ENCODE results near the gene DACH1.

Gene DACH1

DNA sequence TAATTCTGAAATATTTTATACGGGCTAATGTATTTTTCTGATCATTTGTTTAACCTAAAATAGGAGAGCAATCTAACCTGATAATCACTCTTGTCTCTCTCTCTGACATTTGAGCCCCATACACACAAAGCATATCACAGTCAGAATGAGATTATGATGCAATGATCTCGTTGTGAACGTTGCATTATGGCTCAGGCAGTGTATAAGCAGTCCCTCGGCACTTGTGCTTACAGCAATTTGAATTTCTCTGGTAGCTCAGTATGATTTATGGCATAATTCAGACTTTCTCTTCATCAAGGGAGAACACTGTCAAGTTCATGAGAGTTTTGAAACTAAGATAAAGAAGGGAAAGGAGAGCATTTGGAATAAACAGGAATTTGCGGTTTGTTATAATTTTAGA lies 256.1 kb downstream of the DACH1 start:
- H3K4me3 ChIP-seq (ENCODE audit: low read depth, low read length), result no peak overlapping the region
- no peak for DNase-seq (ENCODE audit: low read depth)

DNA sequence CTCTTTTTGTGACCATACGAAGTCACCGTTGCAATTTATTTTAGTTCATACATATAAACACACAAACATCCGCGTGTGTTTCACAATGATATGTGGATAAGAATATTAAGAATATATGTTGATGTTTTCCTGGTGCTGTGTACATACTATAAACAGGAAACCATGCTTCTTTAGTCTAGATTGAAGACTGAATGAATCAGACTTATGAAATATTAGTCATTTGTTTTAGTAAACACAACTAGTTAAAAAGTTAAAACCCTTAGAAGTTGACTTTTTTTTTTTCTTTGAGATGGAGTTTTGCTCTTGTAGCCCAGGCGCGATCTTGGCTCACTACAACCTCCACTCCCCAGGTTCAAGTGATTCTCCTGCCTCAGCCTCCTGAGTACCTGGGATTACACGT lies 257.7 kb downstream of the DACH1 start:
- no peak for DNase-seq (ENCODE audit: low read depth)
- H3K4me3 ChIP-seq (ENCODE audit: low read depth, low read length), result no peak overlapping the region

GRCh38 chr13:71607575-71607974 lies 259.4 kb downstream of the DACH1 start:
- DNase-seq (ENCODE audit: low read depth), result no peak
- H3K4me3 ChIP-seq (ENCODE audit: low read depth, low read length), result no peak overlapping the region

- no peak for DNase-seq (ENCODE audit: low read depth)
Measured at GRCh38 chr13:71606818-71607217, 260.2 kb downstream of the DACH1 start.

DNA sequence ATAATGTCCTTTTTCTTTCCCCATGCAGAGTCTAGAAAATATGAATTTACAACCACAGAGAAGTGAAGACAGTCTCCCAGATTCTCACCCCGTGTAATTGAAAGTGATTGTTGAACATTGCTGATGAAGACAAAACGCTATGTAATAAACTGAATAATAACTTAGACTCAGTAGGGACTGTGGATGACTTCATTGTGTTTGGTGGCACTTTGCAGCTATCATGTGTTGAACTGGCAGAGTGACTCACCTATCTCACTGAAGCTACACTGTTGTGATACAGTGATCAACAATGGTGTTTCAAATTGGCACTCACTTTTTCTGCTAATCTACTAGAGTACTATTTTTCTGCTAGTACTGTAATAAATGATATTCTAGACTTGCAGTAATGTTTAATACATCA lies 261.3 kb downstream of the DACH1 start:
- no peak for DNase-seq (ENCODE audit: low read depth)
- no peak overlapping the region for H3K4me3 ChIP-seq (ENCODE audit: low read depth, low read length)

More at GRCh38 chr13:71606818-71607217, 260.2 kb downstream of the DACH1 start:
- H3K4me3 ChIP-seq (ENCODE audit: low read depth, low read length), result no peak overlapping the region

- DNase-seq (ENCODE audit: low read depth), result no peak
- H3K4me3 ChIP-seq (ENCODE audit: low read depth, low read length), result no peak overlapping the region
Measured at GRCh38 chr13:71603255-71603654, 263.7 kb downstream of the DACH1 start.

DNA sequence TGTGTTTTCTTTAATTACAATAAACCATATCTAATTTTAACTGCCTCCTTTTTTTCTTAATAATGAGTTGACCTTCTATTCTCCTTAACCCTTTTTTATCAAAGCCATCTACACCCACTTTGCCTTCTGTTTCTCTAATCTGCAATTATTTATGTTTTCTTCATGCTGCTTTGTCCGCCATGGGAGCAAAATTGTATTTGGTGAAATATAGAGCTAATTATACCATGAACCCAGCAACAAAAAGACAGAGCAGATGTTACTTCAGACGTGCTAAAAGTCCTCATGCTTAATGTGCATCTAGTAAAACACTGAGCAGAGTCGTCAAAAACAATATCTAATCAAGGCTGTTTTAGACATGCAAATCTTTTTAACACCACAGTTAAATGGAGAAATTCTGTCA lies 264.7 kb downstream of the DACH1 start:
- no peak for DNase-seq (ENCODE audit: low read depth)
- no peak overlapping the region for H3K4me3 ChIP-seq (ENCODE audit: low read depth, low read length)

GRCh38 chr13:71597150-71597549 lies 269.9 kb downstream of the DACH1 start:
- DNase-seq (ENCODE audit: low read depth), result no peak
- no peak overlapping the region for H3K4me3 ChIP-seq (ENCODE audit: low read depth, low read length)

GRCh38 chr13:71596116-71596515 lies 270.9 kb downstream of the DACH1 start:
- no peak for DNase-seq (ENCODE audit: low read depth)
- H3K4me3 ChIP-seq (ENCODE audit: low read depth, low read length), result no peak overlapping the region

- DNase-seq (ENCODE audit: low read depth), result no peak
Measured at GRCh38 chr13:71593566-71593965, 273.4 kb downstream of the DACH1 start.

GRCh38 chr13:71591374-71591773 lies 275.6 kb downstream of the DACH1 start:
- no peak overlapping the region for H3K4me3 ChIP-seq (ENCODE audit: low read depth, low read length)
- no peak for DNase-seq (ENCODE audit: low read depth)

More at GRCh38 chr13:71593566-71593965, 273.4 kb downstream of the DACH1 start:
- no peak overlapping the region for H3K4me3 ChIP-seq (ENCODE audit: low read depth, low read length)

- DNase-seq (ENCODE audit: low read depth), result no peak
Measured at GRCh38 chr13:71590654-71591148, 276.3 kb downstream of the DACH1 start.

DNA sequence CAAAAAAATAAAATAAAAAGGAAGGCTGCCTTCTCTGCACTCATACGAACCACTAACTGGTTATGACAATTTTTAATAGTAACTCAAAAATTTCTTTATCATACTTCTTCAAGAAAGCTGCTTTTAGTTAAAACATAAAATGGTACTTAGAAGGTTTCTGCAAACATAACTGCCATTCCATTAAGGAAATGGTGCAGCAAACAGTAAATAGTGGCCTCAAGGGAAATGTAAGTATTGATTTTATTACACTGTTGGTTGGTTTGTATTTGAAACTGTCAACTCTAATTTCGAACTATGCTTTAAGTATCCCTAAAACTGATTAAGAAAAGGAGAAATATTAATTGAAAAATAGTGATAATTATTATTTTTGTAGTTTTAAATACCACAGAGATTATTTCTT lies 278.0 kb downstream of the DACH1 start:
- no peak for DNase-seq (ENCODE audit: low read depth)
- no peak overlapping the region for H3K4me3 ChIP-seq (ENCODE audit: low read depth, low read length)

More at GRCh38 chr13:71590654-71591148, 276.3 kb downstream of the DACH1 start:
- no peak overlapping the region for H3K4me3 ChIP-seq (ENCODE audit: low read depth, low read length)

GRCh38 chr13:71587817-71588216 lies 279.2 kb downstream of the DACH1 start:
- DNase-seq (ENCODE audit: low read depth), result no peak
- no peak overlapping the region for H3K4me3 ChIP-seq (ENCODE audit: low read depth, low read length)

- no peak for DNase-seq (ENCODE audit: low read depth)
- H3K4me3 ChIP-seq (ENCODE audit: low read depth, low read length), result no peak overlapping the region
Measured at GRCh38 chr13:71587193-71587592, 279.8 kb downstream of the DACH1 start.

DNA sequence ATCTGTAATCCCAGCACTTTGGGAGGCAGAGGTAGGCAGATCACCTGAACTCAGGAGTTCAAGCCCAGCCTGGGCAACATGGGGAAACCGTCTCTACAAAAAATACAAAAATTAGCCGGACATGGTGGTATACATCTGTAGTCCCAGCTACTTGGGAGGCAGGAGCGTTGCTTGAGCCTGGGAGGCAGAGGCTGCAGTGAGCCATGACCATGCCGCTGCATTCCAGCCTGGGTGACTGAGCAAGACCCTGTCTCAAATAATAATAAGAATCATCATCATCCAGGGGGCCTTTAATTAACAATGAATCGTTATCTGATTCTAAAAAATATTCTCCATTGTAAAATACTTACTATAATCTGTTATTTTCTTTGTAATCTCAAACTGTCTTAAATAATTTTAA lies 283.4 kb downstream of the DACH1 start:
- H3K4me3 ChIP-seq (ENCODE audit: low read depth, low read length), result no peak overlapping the region
- no peak for DNase-seq (ENCODE audit: low read depth)

DNA sequence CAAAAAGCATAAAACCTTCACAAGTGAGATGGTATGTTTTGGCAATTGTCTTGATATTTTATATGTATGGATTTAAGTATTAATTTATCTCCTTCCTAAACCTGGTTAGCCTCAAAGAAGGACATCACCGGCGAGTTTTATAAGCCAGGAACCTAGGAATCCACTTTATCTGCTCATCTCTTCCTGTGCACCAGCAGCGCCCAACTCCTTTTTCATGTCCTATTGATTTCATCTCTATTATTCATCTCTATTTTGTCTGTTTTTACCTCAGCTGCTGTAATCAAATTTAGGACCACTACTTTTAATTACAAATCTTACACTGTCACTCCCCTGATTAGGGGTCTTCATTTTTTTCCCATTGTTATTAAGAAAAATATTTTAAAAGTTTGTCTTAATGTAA lies 286.4 kb downstream of the DACH1 start:
- DNase-seq (ENCODE audit: low read depth), result no peak
- no peak overlapping the region for H3K4me3 ChIP-seq (ENCODE audit: low read depth, low read length)

DNA sequence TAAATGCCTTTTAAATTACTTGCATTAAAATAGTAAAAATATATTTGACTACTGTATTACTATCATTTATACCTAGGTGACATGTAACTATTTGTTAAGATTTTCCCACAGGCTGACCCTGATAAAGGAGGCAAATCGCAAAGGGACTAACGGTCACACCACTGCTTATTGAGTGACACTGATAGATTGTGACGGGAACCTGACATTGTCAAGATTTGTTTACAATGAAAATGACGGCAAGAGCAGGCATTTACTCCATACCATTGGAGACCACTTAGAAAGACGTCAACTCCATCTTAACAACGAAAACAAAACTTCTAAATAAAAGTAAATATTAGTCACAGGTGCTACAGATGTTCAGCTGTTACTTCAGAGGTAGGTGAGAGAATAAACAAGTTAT lies 289.0 kb downstream of the DACH1 start:
- H3K4me3 ChIP-seq (ENCODE audit: low read depth, low read length), result no peak overlapping the region
- DNase-seq (ENCODE audit: low read depth), result no peak

DNA sequence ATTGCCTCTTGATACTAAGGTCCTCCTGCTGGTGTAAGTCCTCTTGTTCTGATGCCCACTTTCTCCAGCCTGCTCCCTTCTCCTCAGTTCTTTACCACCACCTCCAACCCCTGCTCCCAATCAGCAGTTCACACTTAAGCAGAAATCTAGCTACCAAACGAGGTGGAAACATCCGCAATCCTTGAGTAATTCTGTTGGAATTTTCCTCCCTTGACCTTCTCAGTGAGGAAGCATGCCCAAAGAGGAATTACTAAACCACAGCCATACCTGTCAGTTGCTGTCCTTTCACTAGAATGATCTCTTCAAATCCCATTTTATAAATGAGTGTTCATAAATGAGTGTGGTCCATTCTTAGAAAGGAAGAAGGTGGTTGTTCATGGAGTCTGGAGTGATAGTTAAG lies 289.9 kb downstream of the DACH1 start:
- no peak for DNase-seq (ENCODE audit: low read depth)
- H3K4me3 ChIP-seq (ENCODE audit: low read depth, low read length), result no peak overlapping the region

DNA sequence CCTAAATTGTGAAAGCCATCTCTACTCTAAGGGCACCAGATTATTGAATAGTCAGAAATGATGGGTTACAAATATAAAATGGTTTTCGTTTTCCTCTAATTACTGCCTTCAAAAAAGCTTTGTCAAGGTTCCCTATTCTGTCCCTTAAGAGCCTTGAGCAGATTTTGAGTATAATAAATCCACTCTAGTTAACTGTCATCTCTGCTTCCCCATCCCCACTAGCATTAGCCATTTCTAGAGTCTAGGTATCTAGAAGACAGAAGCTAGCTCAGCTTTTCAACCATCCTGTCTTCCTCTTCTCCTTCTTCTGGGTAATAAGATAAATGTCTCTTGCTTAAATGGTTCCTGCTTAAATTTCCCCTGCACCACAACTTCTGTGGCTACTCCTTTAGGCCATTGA lies 290.4 kb downstream of the DACH1 start:
- no peak overlapping the region for H3K4me3 ChIP-seq (ENCODE audit: low read depth, low read length)
- DNase-seq (ENCODE audit: low read depth), result no peak

DNA sequence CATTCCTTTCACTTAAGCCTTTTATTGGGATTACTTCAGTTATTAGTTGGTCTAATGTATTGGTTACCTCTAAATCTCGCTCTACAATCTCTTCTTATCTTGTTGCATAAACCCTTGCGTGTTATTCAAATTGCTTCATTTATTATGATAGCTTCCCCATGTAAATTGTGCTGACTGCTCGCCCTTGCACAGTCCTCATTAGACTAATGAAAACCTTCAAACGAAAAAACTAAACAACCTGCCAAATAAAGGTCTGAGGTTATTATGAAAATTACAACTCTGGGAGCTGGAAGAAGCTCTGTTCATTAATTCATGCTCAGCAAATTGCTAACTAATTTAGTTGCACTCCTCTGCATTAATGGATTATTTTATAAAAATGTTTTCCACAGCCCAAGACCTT lies 320.1 kb downstream of the DACH1 start:
- no peak overlapping the region for H3K4me3 ChIP-seq (ENCODE audit: low read depth, low read length)
- no peak for DNase-seq (ENCODE audit: low read depth)

GRCh38 chr13:71540098-71540497 lies 326.9 kb downstream of the DACH1 start:
- DNase-seq (ENCODE audit: low read depth), result no peak
- H3K4me3 ChIP-seq (ENCODE audit: low read depth, low read length), result no peak overlapping the region
